HCT116 (cell line): ENCODE measurements around the gene EHMT1. TPM values are rescaled to one million over a fixed set of nuclear protein-coding genes. Genes with fewer than 3 reads are reported as not detected.

Experiments used
- ATAC-seq: fragments of 200-7000 bp; cut with Tn5 transposase; 2 replicates; pipeline ENCODE4 v1.9.1; 2020; ENCODE audit warnings: mild to moderate bottlenecking, moderate library complexity
- BruUV-seq: library from RNA; stranded (reverse); fragments of 400-500 nt; replicated peaks from 2 replicates; lab custom pipeline; 2021; lab: Mats Ljungman, UMichigan
- CTCF ChIA-PET: fragments of 300-600 bp; sonication (Branson Sonifier 250); formaldehyde crosslinking; loops from one replicate; lab custom pipeline; 2021; ENCODE audit warnings: antibody characterized with exemption; lab: Charles Lee
- POLR2A ChIA-PET: fragments of 300-600, 350-600 bp; sonication (Branson Sonifier 250); formaldehyde crosslinking; loops from one replicate; lab custom pipeline; 2021; ENCODE audit warnings: antibody characterized with exemption; lab: Charles Lee
- RAD21 ChIA-PET, 2 experiments: fragments of 300-600 bp; sonication (Branson Sonifier 250); formaldehyde crosslinking; loops; one replicate each; lab custom pipeline; 2023; ENCODE audit warnings: low total read pairs in 2 of 2; ENCODE audit not compliant: uncharacterized antibody in 2 of 2, unreplicated experiment in 2 of 2, low non-redundant PET in 1 of 2; lab: Charles Lee
- DNase-seq: peaks from one replicate; pipeline ENCODE4 v3.0.0-alpha.2; 2010; ENCODE audit warnings: low read depth, low spot score
- H2AFZ ChIP-seq: fragments of 200-600 bp; shearing (Covaris generic), sonication (generic); 2 replicates; pipeline ENCODE4 v1.6.1; 2017; ENCODE audit warnings: low read depth, mixed run types, mixed read lengths, antibody characterized with exemption, low read length; ENCODE audit not compliant: poor library complexity, severe bottlenecking
- H3K27ac ChIP-seq: 2 replicates; pipeline ENCODE4 v1.5.1; 2012; ENCODE audit warnings: low read depth, low read length
- H3K27me3 ChIP-seq: fragments of 200-600 bp; sonication (generic); 2 replicates; pipeline ENCODE4 v1.6.1; 2016; ENCODE audit warnings: mixed run types, low read length, mixed read lengths; ENCODE audit not compliant: insufficient read depth
- H3K36me3 ChIP-seq, 2 experiments: fragments of 200-500 bp in 1 of 2; fragments of 200-600 bp in 1 of 2; sonication (Bioruptor generic) in 1 of 2; sonication (generic) in 1 of 2; 2 replicates each; pipeline versions ENCODE4 v1.5.1 to v1.6.1; 2014 to 2016; ENCODE audit warnings: low read length in 2 of 2, inconsistent platforms in 1 of 2, mixed read lengths in 1 of 2, mixed run types in 1 of 2; ENCODE audit not compliant: insufficient read depth in 2 of 2, control insufficient read depth in 1 of 2
- H3K4me1 ChIP-seq, 2 experiments: fragments of 200-600 bp in 1 of 2; sonication (generic) in 1 of 2; 2 replicates each; pipeline versions ENCODE4 v1.5.1 to v1.6.1; 2012 to 2017; ENCODE audit warnings: low read length in 2 of 2, inconsistent platforms in 1 of 2, mild to moderate bottlenecking in 1 of 2, mixed read lengths in 1 of 2, mixed run types in 1 of 2, moderate library complexity in 1 of 2; ENCODE audit not compliant: insufficient read depth in 2 of 2, control insufficient read depth in 1 of 2
- H3K4me2 ChIP-seq: fragments of 200-600 bp; sonication (generic); 2 replicates; pipeline ENCODE4 v1.6.1; 2017; ENCODE audit warnings: mixed run types, low read length, mixed read lengths
- H3K4me3 ChIP-seq, 2 experiments: fragments of 200-600 bp in 1 of 2; sonication (generic) in 1 of 2; replicated peaks in 1 of 2; 2 replicates each; pipeline ENCODE4 v1.5.1; 2011 to 2016; ENCODE audit warnings: low read length in 2 of 2, control low read depth in 1 of 2, low read depth in 1 of 2, mild to moderate bottlenecking in 1 of 2, mixed read lengths in 1 of 2, mixed run types in 1 of 2
- H3K79me2 ChIP-seq: fragments of 200-600 bp; sonication (generic); 2 replicates; pipeline ENCODE4 v1.6.1; 2017; ENCODE audit warnings: mild to moderate bottlenecking, mixed run types, low read length, moderate library complexity, mixed read lengths; ENCODE audit not compliant: insufficient read depth
- H3K9ac ChIP-seq: fragments of 200-600 bp; sonication (generic); 2 replicates; pipeline ENCODE4 v1.6.1; 2016; ENCODE audit warnings: low read length, mixed read lengths
- H3K9me2 ChIP-seq: fragments of 200-600 bp; sonication (generic), shearing (Covaris generic); 2 replicates; pipeline ENCODE4 v1.6.1; 2017; ENCODE audit warnings: mixed run types, mild to moderate bottlenecking, moderate library complexity; ENCODE audit not compliant: insufficient read depth
- H3K9me3 ChIP-seq, 2 experiments: fragments of 200-500 bp in 1 of 2; fragments of 200-600 bp in 1 of 2; sonication (Bioruptor generic) in 1 of 2; sonication (generic) in 1 of 2; 2 replicates each; pipeline ENCODE4 v1.6.1; 2014 to 2017; ENCODE audit warnings: low read length in 2 of 2, mixed read lengths in 2 of 2, inconsistent platforms in 1 of 2, low read depth in 1 of 2, mild to moderate bottlenecking in 1 of 2, mixed run types in 1 of 2, moderate library complexity in 1 of 2; ENCODE audit not compliant: control insufficient read depth in 1 of 2, insufficient read depth in 1 of 2
- H4K20me1 ChIP-seq: fragments of 200-600 bp; sonication (generic), shearing (Covaris generic); 2 replicates; pipeline ENCODE4 v1.6.1; 2017; ENCODE audit warnings: mixed run types, mild to moderate bottlenecking, moderate library complexity; ENCODE audit not compliant: insufficient read depth
- ATF3 ChIP-seq: IDR thresholded peaks from 2 replicates; pipeline ENCODE4 v1.6.1; 2012
- CTCF ChIP-seq, 3 experiments: fragments of 200-600 bp in 1 of 3; sonication (generic) in 1 of 3; IDR thresholded peaks in 2 of 3; conservative IDR thresholded peaks in 1 of 3; 2 replicates each; pipeline ENCODE4 v1.5.1; 2012 to 2017; ENCODE audit warnings: low read depth in 2 of 3, low read length in 2 of 3, antibody characterized with exemption in 1 of 3, borderline replicate concordance in 1 of 3, control low read depth in 1 of 3, mild to moderate bottlenecking in 1 of 3, mixed read lengths in 1 of 3, mixed run types in 1 of 3, moderate library complexity in 1 of 3; ENCODE audit not compliant: insufficient read depth in 1 of 3
- ELF1 ChIP-seq: IDR thresholded peaks from 2 replicates; pipeline ENCODE4 v1.6.1; 2012; ENCODE audit warnings: low read depth, borderline replicate concordance
- EZH2 ChIP-seq: fragments of 200-600 bp; sonication (generic); IDR thresholded peaks from 2 replicates; pipeline ENCODE4 v1.6.1; 2017; ENCODE audit warnings: antibody characterized with exemption, mixed run types
- MAX ChIP-seq: IDR thresholded peaks from 2 replicates; pipeline ENCODE4 v1.6.1; 2012
- POLR2A ChIP-seq: IDR thresholded peaks from 2 replicates; pipeline ENCODE4 v1.7.0; 2011; ENCODE audit warnings: borderline replicate concordance; ENCODE audit not compliant: insufficient read depth, insufficient read length; ENCODE audit errors: extremely low read depth
- POLR2AphosphoS5 ChIP-seq: IDR thresholded peaks from 2 replicates; pipeline ENCODE4 v1.6.1; 2011; ENCODE audit warnings: mild to moderate bottlenecking, low read depth, low read length, moderate library complexity
- REST ChIP-seq: IDR thresholded peaks from 2 replicates; pipeline ENCODE4 v1.6.1; 2012; ENCODE audit warnings: low read depth
- SIN3A ChIP-seq: IDR thresholded peaks from 2 replicates; pipeline ENCODE4 v1.6.1; 2012; ENCODE audit warnings: low read depth
- SP1 ChIP-seq: IDR thresholded peaks from 2 replicates; pipeline ENCODE4 v1.6.1; 2012; ENCODE audit warnings: low read depth
- SRF ChIP-seq: IDR thresholded peaks from 2 replicates; pipeline ENCODE4 v1.6.1; 2012; ENCODE audit warnings: low read depth
- YY1 ChIP-seq: IDR thresholded peaks from 2 replicates; pipeline ENCODE4 v1.6.1; 2011; ENCODE audit warnings: low read length, low read depth, moderate library complexity, mild to moderate bottlenecking; ENCODE audit not compliant: insufficient replicate concordance; ENCODE audit errors: extremely low read depth
- ZBTB33 ChIP-seq: IDR thresholded peaks from 2 replicates; pipeline ENCODE4 v1.6.1; 2011; ENCODE audit warnings: mild to moderate bottlenecking, low read length, moderate library complexity; ENCODE audit not compliant: insufficient replicate concordance; ENCODE audit errors: extremely low read depth
- intact Hi-C: fragments of 100-400 bp; cut with micrococcal nuclease; formaldehyde crosslinking; loops from 2 replicates; pipeline ENCODE4 v1.10.0; 2022
- total RNA-seq: library from RNA; stranded (reverse); gene quantifications from one replicate; pipeline ENCODE4 v1.2.1, GENCODE V29; 2021; ENCODE audit not compliant: unreplicated experiment

EHMT1 gene
- total RNA-seq, 1 experiment from 2014 or later: 86.1 TPM

- no peak overlapping the region for H3K27ac ChIP-seq
- peaks cover 3 to 8% of the 10 kb centered on the region in 2 experiments; a peak in 1 of 4 replicates for H3K36me3 ChIP-seq
- H3K9me2 ChIP-seq: no peaks in the 10 kb centered on the region
- no peak overlapping the region for H3K9ac ChIP-seq
- H3K4me2 ChIP-seq: no peak overlapping the region
- H3K9me3 ChIP-seq: no peaks in the 10 kb centered on the region
- no peak for ATAC-seq
- H3K4me1 ChIP-seq: no peaks in the 10 kb centered on the region
- no peak for DNase-seq
- H2AFZ ChIP-seq: no peak overlapping the region
- BruUV-seq: no TSS peak
- no peak for TF ChIP-seq POLR2AphosphoS5
- TF ChIP-seq SP1: no peak
- no peak for TF ChIP-seq ELF1
- TF ChIP-seq SRF: no peak
- no peak for TF ChIP-seq ATF3
- TF ChIP-seq POLR2A: no peak
- TF ChIP-seq REST: no peak
- no peak for TF ChIP-seq SIN3A
- no peak for TF ChIP-seq YY1
- no peak for TF ChIP-seq EZH2
- TF ChIP-seq ZBTB33: no peak
- no peak for TF ChIP-seq CTCF (IDR thresholded peaks at IDR 0.05 in 2 of 3, conservative IDR thresholded peaks at IDR 0.05 in 1 of 3; ENCODE audit: borderline replicate concordance in 1 of 3, insufficient read depth in 1 of 3, low read depth in 2 of 3, low read length in 2 of 3)
- TF ChIP-seq MAX: no peak
- ChIA-PET POLR2A (no interaction called here), RAD21 (no interaction called here), CTCF (no interaction called here)
- H3K79me2 ChIP-seq: peaks cover 100% of the 10 kb centered on the region
- H3K27me3 ChIP-seq: no peaks in the 10 kb centered on the region
- H3K4me3 ChIP-seq: no peak overlapping the region
- H4K20me1 ChIP-seq: no peaks in the 10 kb centered on the region; the same call in 1 of the 2 replicates
- intact Hi-C loops: no loop called here
Measured at GRCh38 chr9:137647096-137647714, 28.4 kb downstream of the EHMT1 start.
